ENCODE measurements around the gene ZNF512B.

GRCh38 chr20:64003960-64004725 is 34.4 kb upstream of the ZNF512B start:
- TF ChIP-seq CTCF (IDR thresholded peaks at IDR 0.05) (no peak), POLR2A (IDR thresholded peaks at IDR 0.05) (no peak)

Measured in ovary (tissue), 3 donors.